Colon (tissue), 2 donors: Measurements from ENCODE around the gene STAG1.
"Not testable (repeated sequence)": the region's sequence is repeated elsewhere in the genome, so short reads cannot be mapped to it uniquely, and the experiment has no call there.

ENCODE experiments used
- FAIRE-seq: peaks from 2 replicates; lab custom pipeline; 2012; peaks lifted over from hg19 to GRCh38; lab: Jason Lieb, UNC
- donor health status: control.
- donor health status: control.

STAG1 gene

DNA sequence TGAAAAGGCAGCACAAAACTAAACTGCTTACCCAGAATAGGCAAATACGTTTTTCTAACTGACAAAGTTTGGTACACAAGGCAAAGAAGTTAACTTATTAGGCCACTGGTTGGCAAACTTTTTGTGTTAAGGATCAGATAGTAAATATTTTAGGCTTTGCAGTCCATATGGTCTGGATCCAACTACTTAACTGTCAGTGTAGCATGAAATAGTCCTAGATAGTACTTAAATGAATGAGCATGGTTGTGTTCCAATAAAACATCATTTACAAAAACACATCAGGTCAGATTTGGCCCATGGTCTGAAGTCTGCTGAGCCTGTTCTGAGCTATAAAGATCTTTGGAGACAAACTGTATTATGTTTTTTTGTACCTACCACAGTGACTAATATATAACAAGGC is 365.1 kb downstream of the STAG1 start:
- FAIRE-seq, result no peak

DNA sequence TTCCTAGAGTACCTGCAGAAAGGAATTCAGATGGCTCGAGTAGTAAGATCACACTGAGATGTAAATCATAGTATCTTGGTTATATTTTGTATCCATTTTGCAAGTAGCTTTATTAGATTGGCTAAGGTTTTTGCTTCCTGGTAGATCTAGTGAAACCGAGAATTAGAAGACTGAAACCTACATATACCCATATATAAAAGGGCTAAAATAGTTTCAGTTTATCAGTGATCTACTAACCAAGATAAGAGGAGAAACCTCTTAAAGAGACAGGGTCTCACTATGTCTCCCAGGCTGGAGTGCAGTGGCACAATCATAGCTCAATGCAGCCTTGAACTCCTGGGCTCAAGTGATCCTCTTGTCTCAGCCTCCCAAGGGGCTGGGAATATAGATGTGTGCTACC is 366.7 kb downstream of the STAG1 start:
- no peak for FAIRE-seq

DNA sequence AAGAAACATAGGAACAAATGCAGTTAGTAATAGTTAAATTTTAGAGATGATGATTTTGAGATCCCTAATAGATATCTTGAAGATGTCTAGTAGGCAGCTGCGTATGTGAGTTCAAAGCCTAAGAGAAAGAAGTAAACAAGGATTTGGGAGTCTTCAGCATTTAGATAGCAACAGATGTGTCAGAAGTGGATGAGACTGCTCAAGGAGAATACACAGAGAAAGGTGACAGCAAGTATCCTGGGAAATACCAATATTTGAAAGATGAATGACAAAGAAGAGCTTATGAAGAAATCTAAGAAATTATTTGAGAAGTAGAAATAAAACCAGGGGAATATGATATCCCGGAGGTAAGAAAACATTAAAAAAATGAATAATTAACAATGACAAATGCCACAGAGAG is 371.1 kb downstream of the STAG1 start:
- FAIRE-seq, result no peak

DNA sequence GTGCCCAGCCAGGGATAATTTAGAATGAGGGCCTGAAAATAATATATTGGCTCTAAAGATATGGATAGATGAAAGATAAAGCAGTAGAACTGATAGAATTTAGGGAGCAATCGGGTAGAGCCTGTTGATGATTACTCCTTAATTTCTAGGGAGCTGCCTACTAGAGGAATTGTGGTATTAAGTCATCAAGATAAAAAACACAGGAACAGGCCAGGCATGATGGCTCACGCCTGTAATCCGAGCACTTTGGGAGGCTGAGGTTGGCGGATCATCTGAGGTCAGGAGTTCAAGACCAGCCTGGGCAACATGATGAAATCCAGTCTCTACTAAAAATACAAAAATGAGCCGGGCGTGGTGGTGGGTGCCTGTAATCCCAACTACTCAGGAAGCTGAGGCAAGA is 371.6 kb downstream of the STAG1 start:
- FAIRE-seq, result no peak

DNA sequence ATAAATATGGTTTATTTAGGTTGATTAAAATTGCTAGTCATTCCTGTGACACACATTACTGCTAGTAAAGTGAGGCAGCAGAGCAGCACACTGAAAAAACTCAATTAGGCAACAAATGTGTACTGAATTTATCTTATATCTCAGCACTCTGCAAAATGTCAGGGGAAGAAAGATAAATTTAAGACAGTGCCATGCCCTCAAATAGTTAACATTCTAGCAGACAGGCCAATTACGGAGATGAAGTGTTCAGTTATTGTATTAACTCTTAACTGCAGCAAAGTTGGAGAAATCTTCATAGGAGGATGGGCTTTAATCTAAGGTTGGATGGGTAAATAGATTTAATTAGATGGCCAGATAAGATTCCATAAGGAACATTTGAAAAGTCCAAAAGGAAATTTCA is 374.2 kb downstream of the STAG1 start:
- FAIRE-seq, result no peak

DNA sequence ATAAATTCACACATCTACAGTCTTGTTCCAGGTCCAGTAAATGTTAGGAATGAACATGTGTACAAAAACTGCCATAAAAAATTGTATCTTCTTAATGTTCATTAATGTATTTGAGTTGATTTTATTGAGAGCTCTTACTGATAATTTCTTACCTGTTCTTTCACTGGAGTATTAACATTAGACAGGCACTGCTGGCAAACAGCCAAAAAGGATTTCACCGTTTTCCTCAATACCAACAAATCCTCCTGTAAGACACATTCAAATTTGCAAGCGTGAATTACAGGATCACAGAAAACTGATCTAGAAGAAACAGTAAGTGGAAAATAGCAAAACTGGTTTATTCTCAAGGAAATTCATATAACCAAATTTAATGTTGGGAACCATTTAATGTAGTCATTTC is 374.7 kb downstream of the STAG1 start:
- FAIRE-seq, result no peak

DNA sequence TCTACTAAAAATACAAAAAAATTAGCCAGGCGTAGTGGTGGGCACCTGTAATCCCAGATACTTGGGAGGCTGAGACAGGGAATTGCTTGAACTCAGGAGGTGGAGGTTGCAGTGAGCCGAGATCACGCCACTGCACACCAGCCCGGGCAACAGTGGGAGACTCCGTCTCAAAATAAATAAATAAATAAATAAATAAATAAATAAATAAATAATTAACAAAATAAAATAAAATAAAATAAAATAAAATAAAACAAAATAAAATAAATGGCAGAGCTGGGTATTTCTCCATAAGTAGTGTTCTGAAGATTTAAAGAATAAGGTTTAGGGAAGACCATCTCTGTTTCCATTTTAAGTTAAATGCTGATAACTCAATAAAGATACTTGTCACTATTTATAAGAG is 376.4 kb downstream of the STAG1 start:
- FAIRE-seq, result not testable (repeated sequence)

DNA sequence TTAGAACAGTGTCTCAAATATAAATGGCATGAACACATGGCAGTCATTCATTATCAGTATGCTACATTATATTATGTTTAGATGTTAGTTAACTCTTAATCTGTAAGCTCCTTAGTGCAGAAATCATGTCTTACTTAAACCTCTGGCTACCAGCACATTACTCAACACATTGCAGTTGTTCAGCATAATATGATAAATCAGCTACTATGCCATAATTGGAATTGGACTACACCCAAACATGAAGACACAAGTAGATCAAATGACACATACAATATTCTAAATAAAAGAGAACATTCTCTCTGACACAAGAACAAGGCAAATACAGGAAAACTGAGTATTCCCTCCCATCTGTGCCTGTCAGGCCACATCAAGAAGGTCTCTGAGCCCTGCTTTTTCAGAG is 385.9 kb downstream of the STAG1 start:
- no peak for FAIRE-seq

DNA sequence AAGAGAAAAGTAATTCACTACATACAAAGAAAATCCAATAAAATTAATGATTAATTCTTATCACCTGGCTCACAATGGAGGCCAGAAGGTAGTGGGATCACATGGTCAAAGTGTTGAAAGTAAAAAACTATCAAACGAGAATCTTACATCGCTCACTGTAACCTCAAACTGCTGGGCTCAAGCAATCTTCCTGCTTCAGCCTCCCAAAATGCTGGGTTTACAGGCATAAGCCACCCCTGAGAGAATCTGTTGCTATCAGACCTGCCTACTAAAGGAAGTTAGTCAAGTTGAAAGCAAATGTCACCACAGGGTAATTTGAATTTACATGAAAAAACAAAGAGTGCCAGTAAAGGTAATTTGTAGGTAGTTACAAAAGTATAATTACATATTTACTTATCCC is 398.7 kb downstream of the STAG1 start:
- FAIRE-seq, result no peak

DNA sequence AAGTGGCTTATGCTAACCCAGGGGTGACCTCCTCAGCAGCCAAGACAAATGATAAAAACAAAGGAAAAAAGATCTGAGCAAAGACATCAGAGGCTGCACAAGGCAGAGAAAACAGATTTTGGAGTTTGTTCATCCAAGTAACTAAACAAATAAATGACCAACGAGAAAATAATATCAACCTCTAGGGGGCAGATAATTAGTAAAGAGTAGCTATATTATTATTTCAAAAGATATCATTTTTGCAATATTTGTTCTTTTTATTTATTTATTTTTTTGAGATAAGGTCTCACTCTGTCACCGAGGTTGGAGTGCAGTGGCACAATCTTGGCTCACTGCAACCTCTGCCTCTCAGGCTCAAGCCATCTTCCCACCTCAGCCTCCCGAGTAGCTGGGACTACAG is 400.3 kb downstream of the STAG1 start:
- FAIRE-seq, result no peak

DNA sequence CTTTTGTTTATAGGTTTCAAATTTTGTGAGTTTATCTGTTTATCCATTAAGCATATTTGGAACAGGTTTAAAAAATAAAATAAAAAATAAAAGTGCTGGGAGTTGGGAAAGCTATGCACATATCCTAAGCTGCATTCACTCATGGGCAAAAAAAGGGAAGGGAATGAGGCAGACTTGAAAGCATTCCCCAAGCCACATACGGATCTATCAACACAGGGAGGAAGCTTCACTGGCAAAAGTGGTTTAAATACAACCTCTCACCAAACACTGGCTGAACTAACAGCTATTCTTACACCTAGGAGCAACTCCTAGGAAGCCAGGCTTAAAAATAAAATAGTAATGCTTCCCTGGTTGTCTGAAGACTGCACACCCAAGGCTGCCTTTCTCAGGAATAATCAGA is 400.8 kb downstream of the STAG1 start:
- no peak for FAIRE-seq

DNA sequence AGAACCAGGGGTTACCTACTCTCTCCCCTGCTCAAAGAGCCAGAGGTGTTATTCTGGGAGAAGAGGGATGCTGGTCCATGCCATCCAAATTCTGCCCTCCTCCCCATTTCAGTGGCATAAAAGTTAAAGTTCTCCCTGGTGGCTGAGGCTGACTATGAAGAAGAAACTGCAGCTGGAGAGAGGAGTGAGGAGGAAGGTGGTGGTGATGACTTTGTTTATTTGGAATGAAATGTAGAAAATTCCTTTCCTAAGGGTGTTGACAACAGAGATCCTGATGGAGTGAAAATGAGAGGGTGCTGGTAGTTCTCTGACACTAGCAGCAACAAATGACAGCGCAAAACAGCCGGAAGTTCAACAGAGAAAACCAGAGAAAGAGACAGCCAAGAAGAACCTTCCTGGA is 401.6 kb downstream of the STAG1 start:
- no peak for FAIRE-seq

DNA sequence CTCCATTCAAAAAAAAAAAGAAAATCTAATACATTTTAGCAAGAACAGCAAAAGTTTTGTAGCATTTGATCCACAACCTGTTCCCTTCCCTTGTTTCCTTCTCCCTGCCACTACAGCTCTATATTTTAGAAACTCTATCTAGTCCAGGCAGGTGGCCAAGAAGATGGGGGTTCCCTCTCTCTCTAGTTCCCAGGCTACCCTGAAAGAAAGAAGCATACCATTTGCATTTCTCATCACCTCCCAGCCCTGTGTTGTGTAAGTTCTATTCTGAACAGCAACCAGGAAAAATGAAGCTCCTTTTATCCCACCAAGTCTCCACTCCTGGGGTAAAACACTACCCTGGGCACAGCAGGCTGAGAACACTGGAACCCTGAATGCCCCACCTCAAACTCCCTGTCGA is 402.0 kb downstream of the STAG1 start:
- FAIRE-seq, result no peak

DNA sequence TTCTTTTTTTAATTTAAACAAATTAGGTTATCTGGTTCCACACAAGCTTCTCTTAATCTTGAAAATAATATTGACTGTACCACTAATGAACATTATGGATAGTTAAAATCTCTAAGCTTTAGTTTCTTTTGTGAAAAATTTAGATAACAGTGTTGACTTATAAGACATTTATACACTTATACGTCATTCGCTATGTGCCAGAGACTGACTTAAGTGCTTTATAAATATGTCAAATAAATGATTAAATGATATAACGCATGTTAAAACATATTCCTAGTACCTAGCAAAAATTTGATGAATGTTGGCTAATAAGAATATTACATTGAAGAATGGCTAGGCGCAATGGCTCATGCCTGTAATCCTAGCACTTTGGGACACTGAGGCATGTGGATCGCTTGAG is 405.7 kb downstream of the STAG1 start:
- no peak for FAIRE-seq

DNA sequence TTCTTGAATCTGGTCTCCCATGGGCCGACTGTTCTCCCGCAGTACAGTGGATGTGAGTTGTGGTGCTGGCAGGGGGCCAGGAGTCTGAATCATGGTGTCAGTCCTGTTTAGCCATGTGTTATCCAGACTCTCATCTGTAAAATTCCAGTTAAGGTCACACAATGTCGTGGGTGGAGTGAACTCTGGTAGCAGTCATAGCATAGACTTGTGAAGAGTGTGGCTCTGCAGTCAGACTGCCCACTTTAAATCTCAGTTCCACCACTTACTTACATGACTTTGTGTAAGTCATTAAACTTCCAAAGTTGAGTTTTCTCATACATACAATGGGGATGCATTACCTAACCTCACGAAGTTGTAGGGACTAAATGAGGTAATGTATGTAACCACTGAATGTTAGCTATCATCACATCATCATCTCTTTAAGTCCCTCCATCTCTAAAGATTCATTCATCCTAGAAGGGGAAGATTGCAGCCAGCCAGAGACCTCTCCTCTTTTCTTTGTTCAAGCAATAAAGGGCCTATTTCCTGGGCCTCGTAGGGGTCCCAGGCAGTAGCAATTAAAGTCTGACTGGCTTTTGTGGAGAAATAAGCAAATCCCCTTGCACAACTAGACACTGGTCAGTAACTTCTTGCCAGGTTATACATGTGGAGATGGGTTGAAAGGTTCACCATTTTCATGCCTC is 408.2 kb downstream of the STAG1 start:
- FAIRE-seq, result no peak

DNA sequence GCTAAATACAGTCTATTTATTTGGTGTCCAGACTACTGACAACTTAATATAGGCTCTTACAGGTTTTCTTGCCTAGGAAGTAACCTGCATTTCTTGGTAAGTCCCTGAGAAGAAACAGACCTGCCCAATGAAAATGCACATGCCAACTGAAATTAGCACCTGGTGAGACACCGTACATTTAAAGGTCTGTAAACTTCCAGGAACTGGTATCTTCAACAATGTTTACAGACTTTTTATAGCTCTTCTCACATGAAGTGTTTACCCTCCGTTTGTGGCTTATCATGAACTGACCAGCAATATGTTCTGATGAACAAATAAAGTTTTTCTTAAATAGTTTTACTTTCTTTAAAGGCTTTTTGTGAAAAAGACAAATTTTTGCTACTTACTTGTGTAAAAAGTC is 408.7 kb downstream of the STAG1 start:
- FAIRE-seq, result no peak

DNA sequence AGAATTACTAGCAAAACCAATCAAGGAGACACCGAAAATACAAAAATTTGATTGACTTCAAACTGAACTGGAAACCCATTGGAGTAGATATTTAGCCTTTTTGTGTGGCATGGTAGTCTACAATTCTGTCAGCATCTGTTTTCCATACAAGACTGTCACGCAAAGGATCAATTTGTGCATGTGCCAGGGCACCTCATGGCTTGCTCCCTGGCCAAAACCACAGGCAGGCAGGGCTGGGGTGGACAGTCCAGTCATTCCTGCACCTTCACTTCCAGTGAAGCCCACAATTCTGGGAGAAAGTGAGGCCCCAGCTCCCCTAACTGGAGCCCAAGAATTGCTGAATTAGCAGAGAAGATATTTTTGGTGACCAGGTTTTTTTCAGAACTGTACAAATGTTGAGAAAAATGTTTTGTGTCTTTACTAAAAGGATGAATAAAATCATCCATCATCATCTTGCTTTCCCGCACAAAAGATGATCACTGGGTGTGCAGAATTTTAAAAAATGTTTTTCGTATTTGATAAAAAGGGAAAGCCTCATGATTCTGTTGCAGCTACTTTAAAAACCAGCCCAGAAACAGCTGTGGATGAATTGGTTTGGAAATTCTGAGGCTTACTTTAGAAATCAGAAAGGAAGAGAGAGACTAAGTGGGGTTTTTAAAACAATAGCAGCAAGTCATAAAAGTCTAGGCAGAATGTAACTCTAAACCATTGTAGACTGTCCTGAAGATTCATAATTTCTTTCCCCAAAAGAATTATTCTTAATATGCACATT is 415.7 kb downstream of the STAG1 start:
- no peak for FAIRE-seq

DNA sequence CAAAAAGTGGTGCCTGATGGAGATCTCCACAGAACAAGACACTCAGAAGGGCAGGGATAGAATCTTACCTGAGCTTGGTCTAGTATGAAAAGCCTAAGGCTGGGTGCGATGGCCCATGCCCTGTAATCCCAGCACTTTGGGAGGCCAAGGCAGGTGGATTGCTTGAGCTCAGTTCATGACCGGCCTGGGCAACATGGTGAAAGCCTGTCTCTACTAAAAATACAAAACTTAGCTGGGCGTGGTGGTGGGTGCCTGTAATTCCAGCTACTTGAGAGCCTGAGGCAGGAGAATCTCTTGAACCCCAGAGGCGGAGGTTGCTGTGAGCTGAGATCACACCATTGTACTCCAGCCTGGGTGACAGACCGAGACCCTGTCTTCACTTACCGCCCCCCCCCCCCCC is 417.5 kb downstream of the STAG1 start:
- not testable (repeated sequence) for FAIRE-seq

DNA sequence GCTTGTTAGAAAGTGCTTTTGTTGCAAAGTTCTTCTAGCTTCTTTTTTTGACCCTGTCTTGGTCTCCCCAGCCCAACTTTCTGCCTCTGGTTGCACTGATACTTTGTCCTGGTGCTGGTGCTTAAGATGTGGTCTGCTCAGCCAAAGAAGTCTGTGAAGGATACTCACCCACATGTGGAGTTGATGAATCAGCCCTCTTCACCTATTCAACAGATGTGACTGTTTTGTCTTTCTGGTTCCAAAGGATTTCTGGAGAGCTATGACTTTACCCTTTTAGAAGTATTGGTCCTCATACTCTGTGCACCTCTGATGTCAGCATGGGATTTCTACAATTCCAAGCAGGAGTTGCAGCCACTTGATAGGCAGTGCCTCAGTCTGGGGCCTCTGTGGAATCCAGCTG is 418.0 kb downstream of the STAG1 start:
- no peak for FAIRE-seq

DNA sequence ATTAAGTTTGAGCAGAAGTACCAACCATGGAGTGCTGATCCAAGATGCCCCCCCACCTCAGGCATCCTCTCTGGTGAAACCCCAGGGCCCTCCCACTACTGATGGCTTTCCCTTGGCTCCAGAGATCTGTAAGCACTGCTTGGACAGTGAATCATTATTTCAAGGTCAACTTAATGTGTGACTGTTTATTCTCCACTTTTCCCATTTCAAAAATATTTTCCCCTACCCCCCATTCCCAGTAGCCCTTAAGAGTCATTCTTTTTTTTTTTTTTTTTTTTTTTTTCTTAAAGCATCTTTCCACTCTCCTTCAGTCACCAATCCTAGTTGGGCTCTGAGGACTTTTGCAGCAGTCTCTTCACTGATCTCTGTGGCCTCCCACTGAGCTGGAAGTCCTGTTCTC is 419.4 kb downstream of the STAG1 start:
- FAIRE-seq, result no peak

DNA sequence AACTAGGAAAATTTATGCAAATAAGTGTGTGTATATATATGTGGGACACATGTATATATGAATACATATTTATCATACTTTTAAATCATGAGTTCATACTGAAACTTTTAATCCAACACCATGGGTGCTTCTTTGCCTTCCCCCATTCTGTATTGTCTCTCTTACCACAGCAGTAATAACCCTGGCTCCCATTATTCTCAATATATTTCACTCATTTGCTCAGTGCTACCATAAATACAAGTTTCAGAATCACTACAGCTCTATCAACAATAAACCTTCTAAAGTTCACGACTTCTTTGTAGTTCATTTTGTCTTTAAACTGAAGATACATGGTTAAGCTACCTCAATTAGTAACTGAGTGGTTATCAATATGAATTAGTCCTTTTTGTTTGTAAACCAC is 419.9 kb downstream of the STAG1 start:
- no peak for FAIRE-seq

DNA sequence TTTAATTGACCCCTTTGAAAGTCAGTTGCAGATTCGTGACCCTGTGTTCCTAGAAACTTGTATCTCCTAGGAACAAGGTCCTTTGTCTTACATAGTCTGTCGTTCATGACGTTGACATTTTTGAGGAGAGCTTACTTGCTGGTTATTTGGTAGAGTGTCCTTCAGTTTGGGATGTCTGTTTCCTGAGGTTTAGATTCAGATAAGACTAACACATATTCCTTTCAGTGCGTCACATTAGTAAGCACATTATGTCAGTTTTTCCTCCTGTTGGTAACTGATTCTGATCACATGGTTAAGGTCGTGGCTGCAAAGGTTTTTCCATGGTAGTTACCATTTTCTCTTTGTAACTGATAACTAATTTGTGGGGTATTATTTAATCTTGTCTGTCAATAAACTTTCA is 421.3 kb downstream of the STAG1 start:
- no peak for FAIRE-seq

DNA sequence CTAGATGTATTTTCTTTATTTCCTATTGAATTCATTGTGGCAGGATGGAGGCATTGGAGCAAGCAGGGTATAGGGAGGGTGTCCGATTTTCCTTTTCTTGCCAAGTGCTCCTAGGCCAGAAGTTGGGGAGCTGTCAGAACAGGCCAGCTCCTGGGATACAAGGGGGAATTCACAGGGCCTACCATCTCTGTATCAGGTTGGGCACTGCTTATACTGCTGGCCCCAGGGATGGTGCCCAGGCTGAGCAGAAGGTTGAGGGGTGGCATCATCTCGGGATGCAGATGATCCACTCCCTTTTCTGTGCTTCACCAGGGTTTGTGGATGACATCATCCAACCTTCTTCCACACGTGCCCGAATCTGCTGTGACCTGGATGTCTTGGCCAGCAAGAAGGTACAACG is 422.6 kb downstream of the STAG1 start:
- no peak for FAIRE-seq

DNA sequence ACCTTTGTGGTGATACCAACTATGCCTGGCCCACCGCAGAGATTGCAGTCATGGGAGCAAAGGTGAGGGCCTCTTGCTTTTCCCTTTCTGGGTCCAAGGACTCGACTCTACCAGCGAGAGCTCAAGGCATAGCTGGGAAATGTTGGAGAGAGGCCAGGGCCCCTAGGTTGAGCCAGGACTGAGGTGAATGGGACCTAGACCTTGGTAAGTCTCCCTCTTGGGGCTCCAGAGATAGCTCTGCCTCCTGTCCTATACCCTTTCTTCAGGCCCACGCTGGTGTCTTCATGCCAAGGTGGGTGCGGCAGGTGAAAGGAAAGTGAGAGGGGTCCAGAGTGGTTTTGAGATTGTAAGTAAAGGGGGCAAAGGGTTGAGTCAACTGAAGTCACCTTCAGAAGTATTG is 424.5 kb downstream of the STAG1 start:
- no peak for FAIRE-seq
